Measurements from ENCODE around the gene CKMT1A.
A peak's percentile ranks its signal among the peaks of the same experiment; 100 is the strongest.
"Not testable (repeated sequence)": the region's sequence is repeated elsewhere in the genome, so short reads cannot be mapped to it uniquely, and the experiment has no call there.

CKMT1A gene

DNA sequence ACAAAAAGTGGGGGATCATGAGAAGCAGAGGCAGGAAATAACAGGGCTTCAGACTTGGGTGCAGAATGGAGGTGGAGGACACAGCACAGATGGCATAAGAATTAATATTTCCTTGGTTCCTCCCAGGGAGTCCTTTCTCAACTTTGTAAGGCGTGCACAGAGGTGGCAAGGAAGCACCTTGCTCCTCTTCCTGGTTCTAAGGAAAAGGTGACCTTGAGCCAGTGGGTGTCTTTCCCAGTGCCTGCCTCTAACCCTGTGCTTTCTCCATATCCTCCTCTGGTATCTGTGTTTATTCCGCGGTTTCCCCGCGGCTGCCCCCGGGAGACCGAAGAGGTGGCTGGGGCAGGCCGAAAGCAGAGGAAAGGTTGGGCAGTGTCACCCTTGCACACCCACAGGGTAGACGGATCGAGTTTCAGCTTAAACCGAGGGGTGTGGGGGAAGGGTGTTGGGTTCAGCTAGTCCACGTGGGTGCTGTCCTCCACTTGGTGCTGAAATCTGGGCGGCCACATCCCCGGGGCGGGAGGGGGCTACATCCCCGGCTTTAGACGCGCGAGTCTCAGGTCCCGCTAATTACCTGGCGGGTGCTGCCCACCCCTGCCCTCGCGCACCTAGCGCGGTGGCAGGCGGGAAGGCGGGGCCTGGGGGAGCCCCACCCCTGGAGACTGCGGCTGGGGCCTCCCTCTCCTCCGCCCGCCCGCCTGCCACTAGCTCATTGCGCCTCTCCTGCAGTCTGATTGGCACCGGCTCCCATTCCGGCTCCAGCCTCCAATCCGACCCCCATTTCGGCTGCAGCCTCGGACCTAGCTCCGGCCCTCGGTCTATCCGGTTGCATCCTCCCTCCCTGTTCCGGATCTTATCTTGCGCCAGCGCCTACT lies at the start of gene CKMT1A:
Gene CKMT1A, plus strand, starts transcription at position 712 of the 875 bp plus-strand sequence. CDS start 192 bp downstream, outside the sequence.
- DNase-seq, result not testable (repeated sequence)

DNA sequence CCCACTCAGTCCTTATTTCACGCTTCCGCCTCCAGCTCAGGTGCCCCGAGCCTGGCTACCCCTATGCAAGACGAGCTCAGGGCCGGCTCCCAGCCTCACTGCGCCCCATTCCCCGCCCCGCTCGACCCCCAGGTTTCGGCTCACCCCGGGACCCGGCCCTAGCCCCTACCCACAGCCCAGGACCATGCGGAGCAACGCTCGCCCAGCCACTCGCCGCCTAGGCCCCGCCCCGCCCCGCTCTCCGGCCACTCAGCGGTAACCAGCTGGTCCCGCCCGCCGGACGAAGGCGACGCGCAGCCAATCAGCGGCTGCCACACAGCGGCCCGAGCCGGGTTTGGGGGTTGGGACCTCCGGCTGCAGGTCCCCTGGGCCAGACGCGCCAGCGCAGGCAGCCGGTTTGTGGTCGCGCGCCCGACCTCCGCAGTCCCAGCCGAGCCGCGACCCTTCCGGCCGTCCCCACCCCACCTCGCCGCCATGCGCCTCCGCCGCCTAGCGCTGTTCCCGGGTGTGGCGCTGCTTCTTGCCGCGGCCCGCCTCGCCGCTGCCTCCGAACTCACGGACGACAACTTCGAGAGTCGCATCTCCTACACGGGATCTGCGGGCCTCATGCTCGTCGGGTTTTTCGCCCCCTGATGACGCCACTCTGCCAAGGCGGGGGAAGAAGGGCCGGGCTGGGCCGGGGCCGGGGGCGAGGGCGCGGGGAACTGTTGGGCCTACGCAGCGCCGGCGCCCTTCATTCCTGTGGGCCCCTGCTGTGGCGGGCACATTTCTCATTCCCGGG lies 44.8 kb upstream of the CKMT1A start, which contains the start of gene CATSPER2:
Gene CATSPER2, minus strand, starts transcription at position 196 of the 781 bp plus-strand sequence. CDS start 783 bp downstream, outside the sequence.
- no peak for DNase-seq

DNA sequence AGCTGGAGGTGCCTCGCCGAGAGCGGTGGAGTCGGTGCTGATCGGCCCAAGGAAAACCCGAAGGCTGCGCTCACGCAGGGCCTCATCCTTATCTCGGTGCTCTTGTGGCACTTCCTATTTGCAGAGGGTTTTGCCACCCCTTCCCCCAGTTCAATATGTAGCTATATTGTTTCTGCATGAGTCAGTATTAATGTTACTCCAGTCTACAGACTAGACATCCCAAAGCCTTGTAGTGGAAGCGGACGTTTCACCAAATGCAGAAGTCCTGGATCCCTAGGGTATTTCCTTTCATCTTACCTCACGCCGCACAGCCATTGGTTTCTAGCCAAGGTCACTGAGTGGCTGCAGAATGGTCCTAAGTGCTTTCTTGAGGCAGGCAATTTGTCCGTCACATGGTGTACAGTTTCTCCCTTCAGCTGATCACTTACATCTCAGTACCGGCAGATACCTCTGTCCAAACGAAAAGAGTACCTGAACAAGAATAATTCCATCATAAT lies 44.2 kb upstream of the CKMT1A start:
- not testable (repeated sequence) for DNase-seq

DNA sequence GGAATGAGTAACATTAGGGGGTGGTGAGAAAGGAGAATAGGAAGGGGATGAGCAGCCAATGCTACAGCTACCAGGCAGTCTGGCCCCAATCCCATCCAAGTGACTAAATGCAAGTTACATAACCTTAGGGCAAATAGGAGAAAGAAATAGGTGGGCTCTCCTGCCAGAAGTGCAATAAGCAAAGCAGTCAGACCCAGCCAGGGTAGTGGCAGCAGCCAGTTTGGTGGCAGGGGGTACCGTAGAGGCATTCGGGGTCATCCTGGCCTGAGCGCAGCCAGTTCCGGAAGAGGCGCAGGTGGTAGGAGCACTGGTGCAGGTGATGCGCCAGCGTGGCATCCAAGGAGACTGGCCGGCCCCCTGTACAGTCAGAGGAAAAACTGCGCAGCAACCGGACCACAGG lies 33.9 kb upstream of the CKMT1A start:
- DNase-seq, result not testable (repeated sequence)

DNA sequence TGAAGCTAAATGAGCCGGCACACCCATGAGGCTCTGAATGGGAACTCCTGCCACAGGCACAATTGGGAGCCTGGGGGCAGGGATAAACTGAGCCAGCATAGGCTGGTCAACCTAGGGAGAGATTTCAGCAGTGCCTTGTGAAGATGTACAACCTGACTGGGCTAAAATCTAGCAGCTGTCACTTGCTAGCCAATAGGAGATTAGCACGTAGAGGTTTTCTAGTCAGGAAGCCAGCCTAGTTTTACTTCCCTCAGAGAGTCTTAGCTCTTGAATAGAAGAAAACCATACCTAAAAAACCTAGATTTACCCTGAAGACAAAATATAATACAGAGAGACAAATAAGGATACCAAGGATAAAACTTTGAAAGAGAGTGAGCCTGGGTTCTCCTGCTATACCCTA lies 31.4 kb upstream of the CKMT1A start:
- DNase-seq, result not testable (repeated sequence)

DNA sequence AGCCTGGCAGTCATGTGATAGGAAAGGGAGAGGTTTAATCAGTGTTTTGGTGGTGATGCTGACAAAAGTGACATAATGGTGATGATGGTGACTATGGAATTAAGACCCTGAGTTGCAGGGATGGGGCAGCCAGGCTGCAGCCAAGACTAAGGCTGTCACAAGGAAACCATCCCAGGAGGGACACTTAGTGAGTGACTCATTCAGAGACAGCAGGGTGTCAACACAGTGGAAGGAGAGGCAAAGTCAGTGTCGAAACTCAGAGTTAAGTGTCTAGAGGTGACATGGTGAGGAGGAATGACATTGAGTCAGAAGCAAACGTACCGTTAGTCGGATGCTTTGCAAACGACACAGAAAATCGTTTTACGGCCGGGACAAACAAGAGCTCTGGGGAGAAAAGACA lies 30.3 kb upstream of the CKMT1A start:
- DNase-seq, result not testable (repeated sequence)

DNA sequence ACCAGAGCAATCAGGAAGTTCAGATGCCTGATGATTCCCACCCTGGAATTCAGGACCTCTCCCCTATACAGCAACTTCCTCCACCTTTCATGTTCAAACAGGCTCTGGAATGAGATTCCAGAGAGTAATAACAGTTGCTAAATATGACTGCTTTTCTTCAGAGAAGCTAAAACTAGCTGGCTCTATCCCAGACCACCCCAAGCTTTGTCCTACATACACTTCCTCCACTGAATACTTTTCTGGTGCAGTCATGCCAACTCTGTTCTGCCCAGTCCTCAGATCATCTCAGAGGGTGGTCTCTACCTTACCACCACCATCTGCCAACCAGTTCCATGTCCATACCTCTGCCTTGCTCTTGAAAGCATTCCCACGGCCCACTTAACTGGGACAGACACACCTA lies 27.5 kb upstream of the CKMT1A start:
- DNase-seq, result not testable (repeated sequence)

DNA sequence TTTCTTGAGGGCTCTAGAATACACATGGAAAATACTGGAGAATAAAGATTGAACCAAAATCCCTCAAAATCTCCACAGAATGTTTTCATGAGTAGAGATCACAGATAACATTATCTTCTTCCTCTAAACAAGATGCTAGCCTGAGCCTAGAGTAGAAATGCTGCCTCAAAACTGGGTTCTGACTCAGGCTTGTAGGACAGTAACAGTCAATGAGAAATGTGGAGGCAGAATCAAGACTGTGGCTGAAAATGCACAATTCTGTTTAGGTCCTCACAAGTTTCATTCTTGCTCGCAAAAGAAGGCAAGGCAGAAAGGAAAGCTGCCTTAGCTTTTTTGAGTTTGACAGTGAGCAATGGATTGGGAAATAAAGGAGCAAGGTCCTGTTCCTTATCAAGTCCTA lies 19.5 kb upstream of the CKMT1A start:
- DNase-seq, result not testable (repeated sequence)

DNA sequence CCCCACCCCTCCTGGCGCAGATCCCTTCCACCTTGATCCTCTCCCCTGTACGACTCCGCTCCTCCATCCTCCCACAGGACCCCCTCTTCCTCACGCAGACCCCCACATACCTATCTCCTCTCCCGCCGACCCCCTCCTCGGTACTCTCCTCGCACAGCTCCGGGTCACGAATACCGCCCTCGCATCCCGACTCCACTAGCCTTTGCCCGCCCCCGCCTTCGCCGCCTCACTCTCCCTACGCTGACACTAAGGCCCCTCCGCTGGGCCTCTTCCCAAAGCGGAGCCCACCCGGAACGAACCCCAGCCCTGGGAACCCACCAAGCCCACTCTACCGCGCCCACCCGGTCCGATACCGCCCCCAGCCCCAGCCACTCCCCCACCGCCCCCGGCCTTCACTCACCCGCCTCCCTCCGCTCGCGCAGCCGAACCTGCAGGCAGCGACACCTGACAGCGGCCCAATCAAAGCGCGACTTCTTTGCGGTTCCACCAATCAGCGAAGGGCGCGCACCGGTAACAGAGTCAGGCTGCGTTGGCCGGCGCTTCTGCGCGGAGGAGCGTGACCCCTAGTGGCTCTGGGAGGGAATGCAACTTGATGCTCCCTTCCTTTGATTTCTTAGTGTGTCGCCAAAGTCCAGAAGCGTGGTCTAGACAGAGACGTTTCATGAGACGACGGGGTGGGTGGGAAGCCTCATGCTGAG lies 3.9 kb upstream of the CKMT1A start:
- not testable (repeated sequence) for DNase-seq

DNA sequence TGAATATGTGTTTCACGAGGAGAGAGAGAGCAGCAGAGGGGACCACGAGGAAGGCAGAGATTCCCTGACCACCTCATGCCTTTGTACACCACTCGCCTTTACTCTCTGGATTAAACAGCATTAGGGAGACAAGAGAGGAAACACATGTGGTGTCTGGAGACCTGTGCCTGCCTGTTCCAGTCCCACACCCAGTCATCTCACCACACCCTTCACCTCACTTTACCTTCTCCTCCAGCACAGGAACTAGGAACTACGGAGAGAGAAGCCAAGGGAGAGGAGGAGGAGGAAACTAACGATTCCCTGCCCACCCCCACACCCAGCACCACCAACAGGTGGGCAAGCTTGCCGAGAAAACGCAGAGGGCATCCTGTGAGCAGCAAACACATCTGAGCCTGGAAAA lies 980 bp upstream of the CKMT1A start:
- DNase-seq, result not testable (repeated sequence)

DNA sequence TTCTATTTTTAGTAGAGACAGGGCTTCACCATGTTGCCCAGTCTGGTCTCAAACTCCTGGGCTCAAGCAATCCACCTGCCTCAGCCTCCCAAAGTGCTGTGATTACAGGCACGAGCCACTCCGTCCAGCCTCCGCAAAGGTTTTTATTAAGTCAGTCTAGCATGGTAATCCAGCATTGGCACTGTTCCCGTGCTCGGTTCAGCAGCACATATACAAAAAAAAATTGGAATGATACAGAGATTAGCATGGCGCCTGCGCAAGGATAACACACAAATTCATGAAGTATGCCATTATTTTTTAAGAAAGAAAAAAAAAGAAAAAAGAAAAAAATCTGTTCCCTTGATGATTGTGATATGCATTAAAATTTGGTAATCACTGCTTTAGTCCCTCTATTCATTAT lies 8.5 kb downstream of the CKMT1A start:
- DNase-seq, result no peak

DNA sequence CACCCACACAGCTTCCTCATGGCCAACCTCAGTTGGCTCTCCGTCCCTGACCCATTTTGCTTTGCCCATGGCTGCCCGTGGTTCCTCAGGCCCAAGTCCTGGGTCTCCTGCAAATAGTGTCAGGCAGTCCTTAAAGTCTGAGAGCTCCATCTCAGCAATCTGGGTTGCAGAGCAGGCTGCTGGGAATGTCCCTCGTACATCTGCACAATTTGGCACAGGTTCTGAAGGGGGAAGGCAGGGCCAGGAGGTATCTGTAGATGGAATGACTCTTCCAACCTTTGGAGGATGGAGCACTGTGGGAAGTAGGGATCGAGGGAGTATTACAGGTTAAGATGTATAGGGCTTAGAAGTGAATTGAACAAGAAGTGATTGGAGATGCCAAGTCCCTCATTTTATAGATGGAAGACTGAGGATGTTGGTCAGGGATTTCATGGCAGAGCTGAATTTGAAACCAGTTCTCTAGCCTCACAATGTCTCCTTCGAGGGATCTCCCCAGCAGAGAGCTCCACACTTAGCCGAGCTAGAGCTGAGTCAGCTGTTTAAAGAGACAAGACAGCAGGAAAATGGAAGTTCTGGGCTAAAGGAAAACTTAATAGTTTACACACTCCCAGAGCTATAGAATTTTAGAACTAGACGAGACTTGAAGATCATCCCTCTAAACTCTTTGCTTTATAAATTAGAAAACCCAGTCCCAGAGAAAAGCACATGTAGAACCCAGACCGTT lies 9.2 kb downstream of the CKMT1A start:
- DNase-seq, result no peak

DNA sequence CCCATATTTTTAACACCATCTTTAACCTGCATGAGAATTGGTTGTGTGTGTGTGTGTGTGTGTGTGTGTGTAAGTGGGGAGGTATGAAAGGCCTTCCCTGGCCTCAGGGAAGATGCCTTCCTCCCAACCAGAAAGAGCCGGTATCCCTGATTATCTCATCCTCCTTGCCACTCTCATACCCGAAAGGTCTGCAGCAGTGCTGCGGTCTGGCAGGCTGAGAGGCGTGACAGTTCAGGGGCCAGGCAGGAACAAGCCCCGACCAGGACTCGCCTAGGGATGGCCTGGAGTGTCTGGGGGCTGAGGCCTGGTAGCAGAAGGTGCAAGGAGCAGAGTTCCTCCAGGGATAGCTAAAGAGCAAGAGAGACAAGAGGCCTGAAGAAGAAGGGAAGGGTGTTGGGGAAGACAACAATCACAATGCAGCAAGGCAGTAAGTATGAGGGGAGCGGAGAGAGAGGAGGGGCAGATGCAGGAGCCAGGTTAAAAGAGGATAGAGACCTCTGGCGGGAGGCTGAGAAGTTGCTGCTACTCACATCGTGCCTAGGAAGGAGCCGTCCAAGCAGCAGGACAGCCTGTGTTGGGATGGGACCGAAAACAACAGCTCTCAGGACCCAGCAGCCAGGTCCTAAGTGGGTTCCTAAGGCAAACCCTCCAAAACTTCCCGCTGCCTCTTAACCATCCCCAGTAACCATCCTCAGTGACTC lies 16.9 kb downstream of the CKMT1A start:
- DNase-seq, result not testable (repeated sequence)

DNA sequence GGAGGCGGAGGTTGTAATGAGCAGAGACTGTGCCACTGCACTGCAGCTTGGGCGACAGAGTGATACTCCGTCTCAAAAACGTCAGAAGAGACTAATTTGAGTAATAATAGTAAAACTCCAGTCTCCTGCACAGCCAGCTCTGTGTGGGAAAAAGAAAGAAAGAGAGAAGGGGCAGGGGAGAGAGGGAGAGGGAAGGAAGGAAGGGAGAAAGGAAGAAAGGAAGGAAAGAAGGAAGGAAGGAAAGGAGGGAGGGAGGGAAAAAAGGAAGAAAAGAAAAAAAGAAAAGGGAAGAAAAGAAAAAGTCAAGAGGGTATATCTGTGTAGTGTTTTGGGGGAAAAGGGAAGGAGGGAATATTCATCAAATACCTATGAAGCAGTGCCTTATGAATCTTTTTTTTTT lies 29.5 kb downstream of the CKMT1A start:
- no peak for DNase-seq

DNA sequence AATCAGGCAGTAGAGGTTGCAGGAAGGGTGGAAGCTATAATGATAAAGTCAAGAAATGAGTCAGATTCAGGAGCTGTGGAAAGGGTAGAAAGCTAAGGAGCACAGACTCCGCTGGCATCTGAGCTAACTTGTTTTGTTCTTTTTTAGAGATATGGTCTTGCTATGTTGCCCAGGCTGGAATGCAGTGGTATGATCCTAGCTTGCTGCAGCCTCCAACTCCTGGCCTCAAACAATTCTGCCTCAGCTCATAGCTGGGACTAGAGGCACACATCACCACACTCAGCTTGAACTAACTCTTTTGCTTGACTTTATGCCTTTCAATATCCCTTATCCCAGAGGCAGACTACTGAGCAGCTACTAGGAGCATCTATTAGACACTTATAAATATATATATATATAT lies 32.6 kb downstream of the CKMT1A start:
- DNase-seq, result not testable (repeated sequence)

DNA sequence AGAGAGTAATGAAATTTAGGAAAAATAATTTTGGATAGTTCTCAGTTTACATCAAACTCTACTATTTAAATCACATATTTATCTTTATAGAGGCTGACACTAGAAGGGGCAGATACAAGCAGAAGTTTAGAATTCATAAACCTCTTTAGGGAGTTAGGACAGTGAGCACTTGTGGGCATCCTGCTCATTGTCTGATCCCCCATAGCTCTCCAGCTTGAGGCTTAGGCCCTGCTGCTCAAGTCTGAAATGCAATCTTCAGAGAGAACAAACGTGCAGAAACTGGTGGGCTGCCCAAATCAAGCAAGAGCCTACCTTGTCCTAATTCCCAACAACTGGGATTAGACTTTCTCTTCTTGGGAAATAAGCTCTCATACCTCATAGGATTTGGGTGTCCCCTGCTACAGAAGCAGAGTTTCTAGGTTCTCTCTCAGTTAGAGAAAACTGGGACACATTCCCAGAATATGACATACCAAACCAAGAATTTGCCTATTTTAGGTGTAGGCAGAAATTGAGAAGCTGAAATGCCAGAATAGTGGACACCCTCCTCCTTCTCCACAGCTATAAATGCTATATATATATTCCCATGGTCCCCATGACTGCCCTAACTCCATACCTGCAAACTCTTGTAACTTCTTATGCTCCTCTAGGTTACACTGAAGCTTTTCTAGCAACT lies 34.5 kb downstream of the CKMT1A start:
- DNase-seq, result not testable (repeated sequence)

DNA sequence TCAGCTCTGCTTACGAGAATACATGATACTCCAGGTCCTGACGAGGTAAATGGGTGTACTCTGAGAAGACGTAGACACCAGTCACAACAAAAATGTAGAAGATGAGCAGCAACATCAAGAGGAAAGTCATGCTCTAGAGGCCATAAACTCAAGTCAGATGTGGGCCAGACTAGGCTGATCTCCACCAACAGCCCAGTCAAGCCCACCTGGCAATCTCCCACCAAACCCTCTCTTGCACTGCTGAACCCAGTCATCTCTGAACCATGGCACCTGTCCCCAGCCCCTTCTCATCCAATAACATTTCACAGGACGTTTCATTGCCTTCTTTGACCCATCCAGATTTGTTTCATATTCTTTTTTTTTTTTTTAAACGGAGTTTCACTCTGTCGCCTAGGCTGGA lies 41.8 kb downstream of the CKMT1A start:
- DNase-seq, result no peak

DNA sequence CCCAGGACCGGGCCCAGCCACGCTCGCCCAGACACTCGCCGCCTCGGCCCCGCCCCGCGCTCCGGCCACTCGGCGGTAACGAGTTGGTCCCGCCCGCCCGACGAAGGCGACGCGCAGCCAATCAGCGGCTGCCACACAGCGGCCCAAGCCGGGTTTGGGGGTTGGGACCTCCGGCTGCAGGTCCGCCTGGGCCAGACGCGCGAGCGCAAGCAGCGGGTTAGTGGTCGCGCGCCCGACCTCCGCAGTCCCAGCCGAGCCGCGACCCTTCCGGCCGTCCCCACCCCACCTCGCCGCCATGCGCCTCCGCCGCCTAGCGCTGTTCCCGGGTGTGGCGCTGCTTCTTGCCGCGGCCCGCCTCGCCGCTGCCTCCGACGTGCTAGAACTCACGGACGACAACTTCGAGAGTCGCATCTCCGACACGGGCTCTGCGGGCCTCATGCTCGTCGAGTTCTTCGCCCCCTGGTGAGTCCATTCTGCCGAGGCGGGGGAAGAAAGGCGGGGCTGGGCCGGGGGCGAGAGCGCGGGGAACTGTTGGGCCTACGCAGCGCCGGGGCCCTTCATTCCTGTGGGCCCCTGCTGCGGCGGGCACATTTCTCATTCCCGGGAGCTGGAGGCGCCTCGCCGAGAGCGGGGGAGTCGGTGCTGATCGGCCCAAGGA lies 52.7 kb downstream of the CKMT1A start, which contains the start of gene PDIA3:
Gene PDIA3, plus strand, starts transcription at position 194 of the 658 bp plus-strand sequence. Its CDS starts 102 bp downstream, at position 296.
- peak; percentile 70 to 71 for DNase-seq

DNA sequence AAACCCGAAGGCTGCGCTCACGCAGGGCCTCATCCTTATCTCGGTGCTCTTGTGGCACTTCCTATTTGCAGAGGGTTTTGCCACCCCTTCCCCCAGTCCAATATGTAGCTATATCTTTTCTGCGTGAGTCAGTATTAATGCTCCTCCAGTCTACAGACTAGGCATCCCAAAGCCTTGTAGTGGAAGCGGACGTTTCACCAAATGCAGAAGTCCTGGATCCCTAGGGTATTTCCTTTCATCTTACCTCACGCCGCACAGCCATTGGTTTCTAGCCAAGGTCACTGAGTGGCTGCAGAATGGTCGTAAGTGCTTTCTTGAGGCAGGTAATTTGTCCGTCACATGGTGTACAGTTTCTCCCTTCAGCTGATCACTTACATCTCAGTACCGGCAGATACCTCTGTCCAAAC lies 53.2 kb downstream of the CKMT1A start:
- DNase-seq, result not testable (repeated sequence)

DNA sequence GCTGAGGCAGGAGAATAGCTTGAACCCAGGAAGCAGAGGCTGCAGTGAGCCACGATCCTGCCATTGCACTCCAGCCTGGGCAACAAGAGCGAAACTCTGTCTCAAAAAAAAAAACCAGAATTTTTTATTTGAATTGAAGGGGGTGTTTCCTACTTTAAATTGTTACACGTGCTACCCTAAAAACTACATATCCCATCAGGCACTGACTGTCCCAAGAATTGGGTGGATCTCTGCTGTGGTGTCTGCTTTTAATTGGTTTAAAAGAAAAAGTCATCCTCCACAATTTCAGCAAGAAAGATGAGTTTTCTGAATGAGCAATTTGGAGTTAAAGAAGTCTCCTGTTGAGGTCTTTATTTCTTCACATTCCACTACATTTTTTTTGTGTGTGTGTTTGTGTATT lies 54.7 kb downstream of the CKMT1A start:
- no peak for DNase-seq
